ENCODE measurements around the gene DNAJC25.
A peak's percentile ranks its signal among the peaks of the same experiment; 100 is the strongest.

Gene DNAJC25

GRCh38 chr9:111599092-111599954 is 31.8 kb upstream of the DNAJC25 start, which contains the start of gene PTGR1:
Gene PTGR1 (minus strand): TSS chr9:111599647. CDS start chr9:111597422, 2,225 bp downstream.
- CTCF ChIA-PET, result interaction anchor here (1.1 to 5.3 kb wide), 6 partner anchors 7 to 22 kb away, joined by 3 to 42 read pairs (median 5); no protein-coding TSS in a partner anchor
- POLR2A ChIA-PET, result no interaction called here
- TF ChIP-seq CTCF (IDR thresholded peaks at IDR 0.05; ENCODE audit: control extremely low read depth, extremely low read depth, low read depth, missing control alignments), result no peak
- peak; percentile 60 for DNase-seq (ENCODE audit: extremely low spot score)

- ChIA-PET POLR2A (no interaction called here), CTCF (interaction anchor here (3.0 to 5.3 kb wide), 2 partner anchors 12 to 21 kb away, joined by 23 to 42 read pairs; no protein-coding TSS in a partner anchor)
- peak; percentile 16 for DNase-seq (ENCODE audit: extremely low spot score)
- TF ChIP-seq CTCF (IDR thresholded peaks at IDR 0.05; ENCODE audit: control extremely low read depth, extremely low read depth, low read depth, missing control alignments), result no peak
Measured at GRCh38 chr9:111599955-111600343, 31.2 kb upstream of the DNAJC25 start.

GRCh38 chr9:111601237-111602018 is 29.7 kb upstream of the DNAJC25 start:
- CTCF ChIA-PET, result no interaction called here
- DNase-seq (ENCODE audit: extremely low spot score), result no peak
- no peak for TF ChIP-seq CTCF (IDR thresholded peaks at IDR 0.05; ENCODE audit: control extremely low read depth, extremely low read depth, low read depth, missing control alignments)
- POLR2A ChIA-PET, result no interaction called here

GRCh38 chr9:111603041-111603440 is 28.1 kb upstream of the DNAJC25 start:
- POLR2A ChIA-PET, result no interaction called here
- no peak for DNase-seq (ENCODE audit: extremely low spot score)
- TF ChIP-seq CTCF (IDR thresholded peaks at IDR 0.05; ENCODE audit: control extremely low read depth, extremely low read depth, low read depth, missing control alignments), result no peak
- CTCF ChIA-PET, result interaction anchor here (2.2 kb wide), 1 partner anchor 19 kb away, joined by 6 read pairs; no protein-coding TSS in a partner anchor

- ChIA-PET CTCF (interaction anchor here (2.2 kb wide), 1 partner anchor 18 kb away, joined by 6 read pairs; no protein-coding TSS in a partner anchor), POLR2A (no interaction called here)
- no peak for DNase-seq (ENCODE audit: extremely low spot score)
- TF ChIP-seq CTCF (IDR thresholded peaks at IDR 0.05; ENCODE audit: control extremely low read depth, extremely low read depth, low read depth, missing control alignments), result no peak
Measured at GRCh38 chr9:111604054-111604615, 27.0 kb upstream of the DNAJC25 start.

- no peak for TF ChIP-seq CTCF (IDR thresholded peaks at IDR 0.05; ENCODE audit: control extremely low read depth, extremely low read depth, low read depth, missing control alignments)
- ChIA-PET POLR2A (no interaction called here), CTCF (interaction anchor here (2.2 kb wide), 1 partner anchor 17 kb away, joined by 6 read pairs; no protein-coding TSS in a partner anchor)
- DNase-seq (ENCODE audit: extremely low spot score), result no peak
Measured at GRCh38 chr9:111605041-111605559, 26.0 kb upstream of the DNAJC25 start.
